ENCODE results near the gene RPL41.
A peak's percentile ranks its signal among the peaks of the same experiment; 100 is the strongest.
"Not testable (repeated sequence)": the region's sequence is repeated elsewhere in the genome, so short reads cannot be mapped to it uniquely, and the experiment has no call there.

RPL41 gene

DNA sequence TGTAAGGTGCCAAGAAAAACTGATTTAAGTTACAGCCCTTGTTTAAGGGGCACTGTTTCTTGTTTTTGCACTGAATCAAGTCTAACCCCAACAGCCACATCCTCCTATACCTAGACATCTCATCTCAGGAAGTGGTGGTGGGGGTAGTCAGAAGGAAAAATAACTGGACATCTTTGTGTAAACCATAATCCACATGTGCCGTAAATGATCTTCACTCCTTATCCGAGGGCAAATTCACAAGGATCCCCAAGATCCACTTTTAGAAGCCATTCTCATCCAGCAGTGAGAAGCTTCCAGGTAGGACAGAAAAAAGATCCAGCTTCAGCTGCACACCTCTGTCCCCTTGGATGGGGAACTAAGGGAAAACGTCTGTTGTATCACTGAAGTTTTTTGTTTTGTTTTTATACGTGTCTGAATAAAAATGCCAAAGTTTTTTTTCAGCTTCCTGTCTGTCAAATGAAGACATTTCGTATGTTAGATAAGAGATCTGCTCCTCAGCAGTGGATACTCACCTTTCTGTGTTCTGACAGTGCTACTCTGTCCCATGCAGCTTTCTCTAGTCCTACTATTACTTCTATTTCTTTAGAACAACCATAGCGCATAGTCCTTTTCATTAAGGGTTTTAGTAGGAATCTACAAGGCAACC, 13.2 kb upstream of the RPL41 start:
- DNase-seq (ENCODE audit: low read depth): no peak

DNA sequence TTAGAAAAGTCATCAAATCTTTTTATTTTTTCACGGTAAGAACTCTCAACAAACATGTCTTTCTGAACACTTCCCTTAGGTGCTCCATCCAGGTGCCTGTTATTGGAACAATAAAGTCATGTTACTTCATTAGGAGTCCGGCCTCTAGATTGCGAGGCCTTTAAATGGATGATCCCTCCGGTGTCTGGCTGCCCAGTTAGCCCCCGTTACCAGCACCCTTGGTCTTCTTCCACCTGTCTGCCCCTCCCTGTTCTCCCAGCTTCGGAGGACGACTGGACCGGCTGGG, 12.7 kb upstream of the RPL41 start:
- no peak for DNase-seq (ENCODE audit: low read depth)

- peak; percentile 95 for DNase-seq (ENCODE audit: low read depth)
Observed at GRCh38 chr12:56104109-56104814, 12.2 kb upstream of the RPL41 start, which contains the start of gene PA2G4. TSS of gene PA2G4 (plus strand) at chr12:56104559. CDS start at chr12:56104738, 179 bp downstream.

DNA sequence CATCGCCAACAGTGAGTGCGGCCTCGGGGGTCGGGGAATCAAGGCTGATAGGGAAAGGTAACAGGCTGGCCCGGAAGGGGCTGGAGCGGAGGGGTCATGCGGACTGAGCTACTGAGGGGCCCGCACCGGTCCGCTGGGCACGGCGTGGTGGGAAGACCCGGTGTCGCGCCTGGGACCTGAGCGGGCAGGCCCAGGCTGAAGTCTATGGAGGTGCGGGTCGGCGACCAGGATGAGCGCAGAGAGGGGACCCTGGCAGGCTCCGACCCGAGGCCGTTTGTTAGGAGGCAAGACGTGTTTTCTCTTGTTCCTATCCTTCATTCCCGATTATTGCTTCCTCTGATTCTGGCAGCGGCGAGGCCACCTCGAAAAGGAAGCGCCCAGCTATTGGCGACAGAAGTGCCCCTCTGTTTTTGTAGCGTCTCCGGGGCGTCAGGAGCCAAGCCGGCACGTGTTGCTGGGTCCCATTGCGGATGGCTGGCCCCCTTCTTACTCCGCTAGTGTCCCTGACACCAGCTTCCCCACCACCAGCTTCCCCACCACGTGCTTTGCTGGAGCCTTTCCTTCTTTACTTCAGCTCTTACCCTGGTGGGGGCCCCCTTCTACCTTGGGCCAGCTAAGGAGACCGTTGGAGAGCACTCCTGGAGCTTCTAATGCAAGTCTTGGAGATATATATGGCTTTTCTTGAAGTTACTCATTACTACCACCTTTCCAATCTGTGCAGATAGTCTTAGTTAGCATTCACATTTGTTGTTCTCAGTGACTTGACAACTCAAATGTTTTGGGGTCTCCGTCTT, 11.4 kb upstream of the RPL41 start:
- no peak for DNase-seq (ENCODE audit: low read depth)

GRCh38 chr12:56105609-56105902, 10.9 kb upstream of the RPL41 start:
- DNase-seq (ENCODE audit: low read depth): no peak

GRCh38 chr12:56107242-56107641, 9.2 kb upstream of the RPL41 start:
- DNase-seq (ENCODE audit: low read depth): no peak

DNA sequence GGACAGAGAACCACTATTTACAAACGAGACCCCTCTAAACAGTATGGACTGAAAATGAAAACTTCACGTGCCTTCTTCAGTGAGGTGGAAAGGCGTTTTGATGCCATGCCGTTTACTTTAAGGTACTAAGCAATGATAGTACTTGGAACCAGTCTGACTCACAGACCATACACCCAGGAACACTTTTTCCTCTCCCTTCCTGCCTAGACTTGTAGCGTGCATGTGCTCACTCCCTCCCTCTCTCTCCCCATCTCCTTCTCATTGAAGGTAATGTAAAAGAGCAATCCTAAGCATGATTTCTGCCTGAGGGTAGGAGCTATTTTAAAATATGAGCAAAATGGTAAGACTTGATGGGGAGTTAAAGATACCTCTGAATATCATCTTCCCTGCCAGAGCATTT, 5.9 kb upstream of the RPL41 start:
- DNase-seq (ENCODE audit: low read depth): no peak

DNA sequence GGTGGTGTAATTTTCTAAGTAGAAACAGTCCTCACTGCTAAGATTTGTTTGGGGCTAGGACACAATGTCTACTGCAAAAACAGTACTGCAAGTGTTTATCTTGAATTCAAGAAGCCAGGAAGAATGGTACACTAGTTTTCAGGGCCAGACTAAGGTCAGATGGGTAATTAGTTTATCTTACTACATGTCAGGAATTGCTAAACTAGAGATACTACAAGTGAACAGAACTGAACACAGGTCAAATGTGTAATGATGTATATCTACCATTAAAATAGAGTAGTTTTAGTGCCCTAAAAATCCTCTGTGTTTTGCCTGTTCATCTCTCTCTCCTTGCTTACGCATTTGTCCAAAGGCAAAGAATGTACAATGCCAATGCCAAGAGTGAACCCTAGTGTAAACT, 2.3 kb upstream of the RPL41 start:
- no peak for DNase-seq (ENCODE audit: low read depth)

GRCh38 chr12:56115329-56115728, 1.1 kb upstream of the RPL41 start:
- DNase-seq (ENCODE audit: low read depth): no peak

DNA sequence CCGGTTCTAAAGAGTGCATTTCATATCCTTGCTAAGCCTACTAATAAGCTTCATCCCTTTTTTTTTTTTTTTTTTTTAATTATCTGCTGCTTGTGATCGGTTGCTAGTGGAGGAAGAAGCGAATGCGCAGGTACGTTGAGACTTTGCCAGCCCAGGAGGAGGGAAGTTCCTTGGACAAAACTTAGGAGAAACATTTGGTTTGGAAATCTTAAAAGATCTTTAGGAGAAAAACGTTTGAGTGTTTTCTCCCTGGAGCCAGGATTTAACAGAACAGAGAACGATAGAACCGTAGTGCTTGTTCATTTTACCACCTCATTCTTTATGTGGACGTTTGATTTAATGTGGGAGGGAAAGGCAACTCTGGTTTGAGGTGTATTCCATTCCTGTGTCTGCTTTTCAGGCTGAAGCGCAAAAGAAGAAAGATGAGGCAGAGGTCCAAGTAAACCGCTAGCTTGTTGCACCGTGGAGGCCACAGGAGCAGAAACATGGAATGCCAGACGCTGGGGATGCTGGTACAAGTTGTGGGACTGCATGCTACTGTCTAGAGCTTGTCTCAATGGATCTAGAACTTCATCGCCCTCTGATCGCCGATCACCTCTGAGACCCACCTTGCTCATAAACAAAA, 761 bp downstream of the RPL41 start:
- not testable (repeated sequence) for DNase-seq (ENCODE audit: low read depth)

DNA sequence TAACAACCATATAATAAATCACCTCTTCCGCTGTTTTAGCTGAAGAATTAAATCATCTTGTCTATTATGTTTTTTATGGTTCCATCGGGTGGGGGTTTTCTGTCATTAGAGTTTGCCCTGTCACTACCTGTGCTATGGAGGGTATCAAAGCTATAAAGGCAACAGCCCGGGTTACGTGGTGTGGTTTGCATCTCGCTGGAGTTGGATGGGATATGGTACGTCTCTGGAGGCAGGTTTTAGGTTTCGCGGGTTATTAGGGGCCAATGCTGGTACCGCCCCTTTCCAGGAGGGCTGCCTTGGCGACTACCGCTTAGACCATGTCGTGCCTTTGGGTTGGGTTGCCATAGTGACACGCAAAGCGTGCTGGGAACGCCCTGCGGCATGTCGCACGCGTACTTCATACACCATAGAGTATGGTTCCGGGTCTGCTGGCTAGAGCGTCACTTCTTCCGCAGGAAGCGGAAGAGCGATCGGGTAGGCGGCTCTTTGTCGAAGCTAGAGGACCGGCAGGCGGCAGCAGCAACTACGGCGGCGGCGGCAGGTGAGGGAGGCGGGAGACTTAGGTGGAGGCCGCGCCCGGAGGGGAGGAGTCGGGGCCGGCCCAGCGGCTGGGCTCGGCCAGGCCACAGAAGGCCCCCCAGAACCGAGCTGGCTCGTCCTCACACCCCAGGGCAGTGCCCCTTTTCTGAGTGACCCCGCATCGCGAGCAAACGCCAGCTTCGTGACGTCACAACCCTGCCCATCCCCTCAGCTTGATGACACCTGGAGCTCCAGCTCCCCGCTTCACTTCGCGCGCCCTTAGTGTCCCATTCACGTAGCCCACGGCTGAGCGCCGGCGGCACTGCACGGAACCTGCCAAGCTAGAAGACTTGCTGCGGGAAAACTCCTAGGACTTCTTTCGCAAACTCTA, 1.6 kb downstream of the RPL41 start, which contains the start of gene ZC3H10:
Gene ZC3H10 (plus strand): TSS at position 489 of the 910 bp plus-strand sequence. CDS start 2,297 bp downstream, outside the sequence.
- DNase-seq (ENCODE audit: low read depth): peak; percentile 95

DNA sequence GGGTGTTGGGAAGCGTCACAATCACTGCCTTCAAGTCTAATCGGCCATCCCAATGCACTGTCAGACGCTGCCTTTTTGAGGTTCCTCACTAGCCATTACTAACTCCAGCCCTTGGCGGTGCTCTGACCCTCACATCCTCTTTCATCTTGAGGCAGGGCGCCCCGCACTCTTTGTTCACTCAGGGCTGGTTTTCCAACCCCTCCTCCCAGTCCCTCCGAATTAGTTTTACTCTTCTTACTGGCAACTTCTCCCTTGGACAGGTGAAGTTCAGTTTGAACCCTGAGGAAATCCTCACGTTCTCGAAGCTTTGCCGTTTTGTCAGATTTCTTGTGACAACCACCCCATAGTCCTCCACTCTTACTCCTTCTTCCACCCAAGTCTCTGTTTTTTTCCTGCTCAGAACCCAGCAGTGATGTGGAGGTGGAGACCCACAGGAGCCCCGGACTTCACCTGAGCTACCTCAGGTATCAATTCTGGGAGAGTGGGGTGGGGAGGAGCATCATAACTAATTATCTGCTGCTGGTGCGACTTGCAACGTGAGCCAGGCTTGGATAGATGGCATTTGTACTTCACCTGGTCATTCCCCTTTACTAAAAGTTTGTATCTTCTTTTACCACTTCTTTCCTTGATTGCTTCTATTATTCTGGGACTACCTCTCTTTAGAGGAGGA, 2.4 kb downstream of the RPL41 start:
- DNase-seq (ENCODE audit: low read depth): no peak

- peak; percentile 35 for DNase-seq (ENCODE audit: low read depth)
Observed at GRCh38 chr12:56119361-56119796, 2.9 kb downstream of the RPL41 start.

- no peak for DNase-seq (ENCODE audit: low read depth)
Observed at GRCh38 chr12:56120158-56120846, 3.9 kb downstream of the RPL41 start.

GRCh38 chr12:56121204-56121870, 4.9 kb downstream of the RPL41 start:
- no peak for DNase-seq (ENCODE audit: low read depth)

- DNase-seq (ENCODE audit: low read depth): no peak
Observed at GRCh38 chr12:56122637-56123036, 6.2 kb downstream of the RPL41 start.

GRCh38 chr12:56124133-56124532, 7.7 kb downstream of the RPL41 start:
- no peak for DNase-seq (ENCODE audit: low read depth)

DNA sequence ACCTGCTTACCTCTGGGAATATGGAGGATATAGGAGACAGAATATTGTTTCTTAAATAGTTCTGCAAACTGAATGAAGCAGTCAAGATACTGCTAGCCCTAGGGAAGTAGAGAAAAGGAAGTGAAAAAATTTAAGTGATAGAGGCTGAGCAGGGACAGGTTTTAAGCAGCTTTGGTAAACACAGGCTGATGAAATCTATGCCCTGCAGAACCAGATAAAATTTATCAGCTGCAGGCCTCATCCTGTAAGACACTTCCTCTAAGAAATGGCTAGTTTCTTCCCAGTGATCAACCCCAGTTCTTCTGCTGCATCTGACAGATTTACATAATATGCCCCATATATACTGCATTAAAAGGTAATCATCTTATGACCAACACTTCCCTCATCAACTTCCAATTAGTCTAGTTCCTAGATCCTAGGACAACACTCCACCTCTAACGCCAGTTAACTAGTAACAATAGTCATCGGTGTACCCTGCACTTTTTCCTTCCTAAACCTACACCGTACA, 10.4 kb downstream of the RPL41 start:
- DNase-seq (ENCODE audit: low read depth): no peak

DNA sequence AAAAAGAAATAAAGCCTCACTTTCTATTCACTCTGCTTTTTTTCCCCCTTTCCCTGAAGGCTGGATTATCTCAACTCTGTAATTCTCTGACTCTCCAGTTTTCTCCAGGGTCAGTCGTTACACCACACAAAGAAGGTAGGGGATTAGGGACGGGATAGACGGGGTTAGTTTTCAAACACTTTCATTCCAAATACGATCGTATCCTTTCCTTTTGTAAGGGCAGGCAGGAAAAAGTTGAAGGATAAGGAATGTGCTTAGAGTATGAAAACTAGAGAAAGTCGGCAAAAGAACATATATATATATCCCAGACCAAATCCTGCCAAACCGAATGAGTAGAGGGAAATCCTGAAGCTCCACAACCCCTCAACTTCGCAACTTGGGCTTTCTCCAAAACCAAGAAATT, 11.1 kb downstream of the RPL41 start:
- DNase-seq (ENCODE audit: low read depth): no peak

Data from activated gamma-delta T cell treated with anti-CD3 and anti-CD28 coated beads, Interleukin-2, amount 50 U/mL, for 16 hours (primary cell).